MM.1S (cell line): ENCODE results near the gene MIP.

ENCODE experiments used
- DNase-seq: peaks from one replicate; pipeline ENCODE4 v3.0.0-alpha.2; 2015
- H2AFZ ChIP-seq: fragments of 300-600 bp; sonication (generic); 2 replicates; pipeline ENCODE4 v1.6.0; 2016; ENCODE audit warnings: antibody characterized with exemption, low read length
- H3F3A ChIP-seq: fragments of 300-600 bp; sonication (generic); 2 replicates; pipeline ENCODE4 v1.6.1; 2016; ENCODE audit warnings: mild to moderate bottlenecking, antibody characterized with exemption, low read length, moderate library complexity, mixed read lengths; ENCODE audit not compliant: insufficient read depth
- H3K27ac ChIP-seq: fragments of 300-600 bp; sonication (generic); 2 replicates; pipeline ENCODE4 v1.5.1; 2016; ENCODE audit warnings: mild to moderate bottlenecking, low read length
- H3K27me3 ChIP-seq: fragments of 300-600 bp; sonication (generic); replicated peaks from 2 replicates; pipeline ENCODE4 v1.6.0; 2016; ENCODE audit warnings: low read length; ENCODE audit not compliant: insufficient read depth
- H3K36me3 ChIP-seq: fragments of 300-600 bp; sonication (generic); replicated peaks from 2 replicates; pipeline ENCODE4 v1.6.1; 2016; ENCODE audit warnings: mild to moderate bottlenecking, low read length, mixed read lengths; ENCODE audit not compliant: insufficient read depth
- H3K4me1 ChIP-seq: fragments of 300-600 bp; sonication (generic); 2 replicates; pipeline ENCODE4 v1.6.1; 2016; ENCODE audit warnings: low read length, mixed read lengths
- H3K4me2 ChIP-seq: fragments of 300-600 bp; sonication (generic); 2 replicates; pipeline ENCODE4 v1.6.0; 2016; ENCODE audit warnings: low read depth, low read length
- H3K4me3 ChIP-seq: fragments of 300-600 bp; sonication (generic); 2 replicates; pipeline ENCODE4 v1.5.1; 2016; ENCODE audit warnings: low read length, mixed read lengths
- H3K79me2 ChIP-seq: fragments of 300-600 bp; sonication (generic); 2 replicates; pipeline ENCODE4 v1.6.1; 2016; ENCODE audit warnings: mixed run types, low read length, mixed read lengths
- H3K9ac ChIP-seq: fragments of 300-600 bp; sonication (generic); 2 replicates; pipeline ENCODE4 v1.6.1; 2016; ENCODE audit warnings: low read length, mixed read lengths
- H3K9me2 ChIP-seq: fragments of 300-600 bp; sonication (generic); replicated peaks from 2 replicates; pipeline ENCODE4 v1.6.1; 2016; ENCODE audit warnings: mild to moderate bottlenecking, low read length, mixed read lengths; ENCODE audit not compliant: insufficient read depth
- H3K9me3 ChIP-seq: fragments of 300-600 bp; sonication (generic); replicated peaks from 2 replicates; pipeline ENCODE4 v1.6.1; 2016; ENCODE audit warnings: mild to moderate bottlenecking, low read length, mixed read lengths; ENCODE audit not compliant: insufficient read depth
- H4K20me1 ChIP-seq: fragments of 300-600 bp; sonication (generic); 2 replicates; pipeline ENCODE4 v1.6.1; 2016; ENCODE audit warnings: mild to moderate bottlenecking, low read length, moderate library complexity, mixed read lengths; ENCODE audit not compliant: insufficient read depth
- CTCF ChIP-seq: fragments of 300-600 bp; sonication (generic); IDR thresholded peaks from 2 replicates; pipeline ENCODE4 v1.5.1; 2016; ENCODE audit warnings: antibody characterized with exemption, low read length, mixed read lengths
- EZH2 ChIP-seq: fragments of 300-600 bp; sonication (generic); optimal IDR thresholded peaks from 2 replicates; pipeline ENCODE3; 2017; ENCODE audit warnings: low read depth, mild to moderate bottlenecking, antibody characterized with exemption, low read length, mixed read lengths
- EZH2phosphoT487 ChIP-seq: fragments of 300-600 bp; sonication (generic); IDR thresholded peaks from 2 replicates; pipeline ENCODE4 v1.6.1; 2018; ENCODE audit warnings: antibody characterized with exemption, low read length

Gene MIP

GRCh38 chr12:56476143-56476542 is 21.7 kb upstream of the MIP start:
- no peak overlapping the region for H3K4me3 ChIP-seq
- no peak for TF ChIP-seq CTCF
- no peak for TF ChIP-seq EZH2phosphoT487
- TF ChIP-seq EZH2: no peak
- no peak overlapping the region for H3K27ac ChIP-seq
- no peaks in the 10 kb centered on the region for H3K4me1 ChIP-seq
- H2AFZ ChIP-seq: no peak overlapping the region
- H4K20me1 ChIP-seq: no peaks in the 10 kb centered on the region
- no peaks in the 10 kb centered on the region for H3K36me3 ChIP-seq
- H3K4me2 ChIP-seq: no peak overlapping the region
- no peaks in the 10 kb centered on the region for H3K27me3 ChIP-seq
- H3K9ac ChIP-seq: no peak overlapping the region
- H3K9me2 ChIP-seq: no peaks in the 10 kb centered on the region
- no peaks in the 10 kb centered on the region for H3K9me3 ChIP-seq
- DNase-seq: no peak
- H3F3A ChIP-seq: no peaks in the 10 kb centered on the region
- peaks cover 41% of the 10 kb centered on the region for H3K79me2 ChIP-seq

GRCh38 chr12:56474389-56474788 is 19.9 kb upstream of the MIP start:
- TF ChIP-seq CTCF: no peak
- TF ChIP-seq EZH2phosphoT487: no peak
- no peak for TF ChIP-seq EZH2
- no peaks in the 10 kb centered on the region for H3K9me2 ChIP-seq
- no peak overlapping the region for H3K4me3 ChIP-seq
- no peak overlapping the region for H2AFZ ChIP-seq
- no peaks in the 10 kb centered on the region for H4K20me1 ChIP-seq
- no peak overlapping the region for H3K9ac ChIP-seq
- peaks cover 6% of the 10 kb centered on the region; the same call in 1 of the 2 replicates for H3K4me1 ChIP-seq
- no peak overlapping the region for H3K27ac ChIP-seq
- H3K4me2 ChIP-seq: no peak overlapping the region
- no peaks in the 10 kb centered on the region for H3K27me3 ChIP-seq
- H3K79me2 ChIP-seq: peaks cover 59% of the 10 kb centered on the region
- DNase-seq: no peak
- H3K36me3 ChIP-seq: no peaks in the 10 kb centered on the region
- no peaks in the 10 kb centered on the region for H3K9me3 ChIP-seq
- no peaks in the 10 kb centered on the region for H3F3A ChIP-seq

- H2AFZ ChIP-seq: peak overlapping the region; percentile 61
- peak overlapping the region; percentile 94 for H3K4me3 ChIP-seq
- H3K4me2 ChIP-seq: peak overlapping the region; percentile 88
- peak overlapping the region; percentile 89 for H3K9ac ChIP-seq
- peaks cover 6% of the 10 kb centered on the region; the same call in 1 of the 2 replicates for H3K4me1 ChIP-seq
- H3K36me3 ChIP-seq: no peaks in the 10 kb centered on the region
- H4K20me1 ChIP-seq: no peaks in the 10 kb centered on the region
- peaks cover 12% of the 10 kb centered on the region for H3F3A ChIP-seq
- H3K27ac ChIP-seq: peak overlapping the region; percentile 86; the same call in 1 of the 2 replicates
- no peaks in the 10 kb centered on the region for H3K27me3 ChIP-seq
- no peaks in the 10 kb centered on the region for H3K9me2 ChIP-seq
- no peaks in the 10 kb centered on the region for H3K9me3 ChIP-seq
- DNase-seq: peak; percentile 24
- H3K79me2 ChIP-seq: peaks cover 54% of the 10 kb centered on the region
- no peak for TF ChIP-seq EZH2
- TF ChIP-seq EZH2phosphoT487: no peak
- no peak for TF ChIP-seq CTCF
Observed at GRCh38 chr12:56469007-56469930, 14.8 kb upstream of the MIP start.
